IPS-18c (cell line): ENCODE results near the gene HSPB8.

ENCODE experiments used
- H3K4me3 ChIP-seq: 2 replicates; pipeline ENCODE4 v1.7.0; 2013; ENCODE audit warnings: low read depth, mild to moderate bottlenecking, low read length, moderate library complexity; ENCODE audit not compliant: insufficient read depth
- H3K9me3 ChIP-seq: one replicate; pipeline ENCODE4 v1.6.1; 2013; ENCODE audit warnings: mild to moderate bottlenecking, low read length, moderate library complexity; ENCODE audit not compliant: control insufficient read depth, insufficient read depth

HSPB8 gene

DNA sequence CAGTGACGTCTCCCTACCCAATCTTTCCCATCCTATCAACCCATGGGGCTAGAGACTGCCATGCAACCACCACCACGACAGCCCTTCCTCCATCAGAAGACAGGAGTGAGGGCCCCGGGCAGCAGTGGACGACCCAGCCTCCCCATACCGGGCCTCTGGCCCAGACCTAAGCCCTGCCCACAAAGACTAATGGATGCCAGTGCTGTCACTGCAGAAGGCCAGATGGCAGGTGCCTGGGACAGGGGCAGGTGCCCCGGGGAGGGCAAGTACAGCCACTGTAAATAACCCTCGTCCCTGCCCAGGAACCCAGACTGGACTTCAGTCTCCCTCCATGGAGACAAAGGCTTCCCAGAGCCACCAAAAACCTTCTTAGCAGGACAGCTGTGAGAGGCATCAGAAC lies 20.3 kb upstream of the HSPB8 start:
- H3K4me3 ChIP-seq = no peak overlapping the region
- H3K9me3 ChIP-seq = no peaks in the 10 kb centered on the region

DNA sequence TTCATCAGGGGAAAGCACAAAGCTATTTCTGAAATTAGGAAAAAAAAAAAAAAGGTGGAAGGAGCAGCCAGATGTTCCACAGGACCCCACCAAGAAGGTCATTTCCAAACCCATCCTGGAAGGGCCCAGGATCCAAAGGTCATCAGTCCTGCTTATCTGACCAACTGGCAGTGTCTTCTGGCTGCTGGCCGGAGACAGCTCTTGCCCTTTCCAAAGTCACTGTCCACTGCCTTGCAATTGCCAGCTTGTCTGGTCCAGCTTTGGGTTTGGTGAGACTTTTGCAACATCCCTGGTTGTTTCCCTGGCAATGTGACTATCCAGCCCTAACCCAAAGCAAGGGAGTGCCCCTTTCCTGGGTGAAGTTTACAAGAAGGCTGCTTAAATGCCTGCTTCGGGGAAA lies 18.9 kb upstream of the HSPB8 start:
- H3K9me3 ChIP-seq = no peaks in the 10 kb centered on the region
- no peak overlapping the region for H3K4me3 ChIP-seq

DNA sequence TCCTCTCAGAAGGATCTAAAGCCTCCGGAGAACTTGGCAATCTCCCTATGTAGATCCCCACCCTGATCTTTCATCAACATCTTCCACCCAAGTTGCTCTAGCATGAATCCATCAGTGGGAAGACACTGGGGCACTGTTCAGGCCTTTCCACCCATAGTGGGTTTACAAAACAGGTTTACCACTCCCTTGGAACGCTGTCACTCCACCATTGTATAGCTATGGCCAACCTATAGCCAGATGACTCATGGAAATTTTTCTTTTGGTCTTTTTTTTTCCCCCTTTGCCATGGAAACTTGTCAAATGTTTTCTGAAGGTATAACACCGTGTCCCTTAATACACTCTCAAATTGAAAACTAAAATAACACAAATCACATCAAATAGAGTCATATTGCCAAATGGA lies 10.8 kb upstream of the HSPB8 start:
- H3K4me3 ChIP-seq = no peak overlapping the region
- no peaks in the 10 kb centered on the region for H3K9me3 ChIP-seq

DNA sequence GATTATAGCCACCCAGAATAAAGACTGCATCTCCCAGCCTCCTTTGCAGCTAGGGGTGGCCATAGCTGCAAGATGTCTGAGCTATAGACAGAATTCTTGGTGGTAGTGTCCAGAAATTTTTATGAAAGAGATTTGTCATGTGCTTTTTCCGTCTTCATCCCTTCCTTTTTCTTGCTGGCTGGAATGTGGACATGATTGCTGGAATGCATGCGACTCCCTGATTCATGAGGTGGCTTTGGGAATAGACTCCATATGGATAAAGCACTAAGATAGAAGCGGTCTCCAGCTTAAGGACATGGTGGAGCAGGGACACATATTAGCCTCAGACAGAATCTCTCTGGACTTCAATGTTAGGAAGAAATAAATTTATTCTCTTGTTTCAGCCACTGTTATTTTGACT lies 10.0 kb upstream of the HSPB8 start:
- Histone ChIP-seq H3K9me3 (no peaks in the 10 kb centered on the region), H3K4me3 (no peak overlapping the region)

DNA sequence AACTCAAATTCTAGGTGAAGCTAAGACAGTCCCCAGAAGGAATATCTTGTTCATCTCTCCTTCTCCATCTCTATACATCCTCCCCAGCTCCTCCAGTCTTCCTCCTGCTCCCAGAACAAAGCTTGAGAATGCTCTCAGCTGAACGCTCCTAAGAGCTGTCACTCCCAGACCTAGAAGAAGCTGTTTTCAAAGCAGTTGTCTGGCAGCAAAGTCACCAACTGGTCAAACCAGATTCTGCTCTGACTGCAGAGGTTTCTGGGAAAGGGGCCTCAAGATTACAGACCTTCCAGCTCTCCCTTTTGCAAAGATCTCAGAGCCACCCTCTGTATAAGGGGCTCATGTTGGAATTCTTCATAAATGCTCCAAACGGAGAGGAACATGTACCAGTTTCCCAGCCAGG lies 9.6 kb upstream of the HSPB8 start:
- no peak overlapping the region for H3K4me3 ChIP-seq

DNA sequence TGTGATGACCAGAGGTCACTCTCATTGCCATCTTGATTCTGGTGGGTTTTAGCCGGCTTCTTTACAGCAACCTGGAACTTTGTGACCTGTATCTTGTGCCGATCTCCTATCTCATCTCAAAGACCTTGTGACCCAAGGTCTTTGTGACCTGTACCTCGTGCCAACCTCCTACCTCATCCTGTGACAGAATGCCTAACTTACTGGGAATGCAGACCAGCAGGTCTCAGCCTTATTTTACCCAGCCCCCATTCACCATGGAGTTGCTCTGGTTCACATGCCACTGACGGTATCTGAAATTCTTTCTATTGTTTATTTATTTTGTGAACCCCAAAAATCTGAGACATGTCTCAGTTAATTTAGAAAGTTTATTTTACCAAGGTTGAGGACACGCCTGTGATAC lies 7.4 kb upstream of the HSPB8 start:
- Histone ChIP-seq H3K4me3 (no peak overlapping the region), H3K9me3 (no peaks in the 10 kb centered on the region)

More for the DNA sequence above, 9.6 kb upstream of the HSPB8 start:
- H3K9me3 ChIP-seq = no peaks in the 10 kb centered on the region

DNA sequence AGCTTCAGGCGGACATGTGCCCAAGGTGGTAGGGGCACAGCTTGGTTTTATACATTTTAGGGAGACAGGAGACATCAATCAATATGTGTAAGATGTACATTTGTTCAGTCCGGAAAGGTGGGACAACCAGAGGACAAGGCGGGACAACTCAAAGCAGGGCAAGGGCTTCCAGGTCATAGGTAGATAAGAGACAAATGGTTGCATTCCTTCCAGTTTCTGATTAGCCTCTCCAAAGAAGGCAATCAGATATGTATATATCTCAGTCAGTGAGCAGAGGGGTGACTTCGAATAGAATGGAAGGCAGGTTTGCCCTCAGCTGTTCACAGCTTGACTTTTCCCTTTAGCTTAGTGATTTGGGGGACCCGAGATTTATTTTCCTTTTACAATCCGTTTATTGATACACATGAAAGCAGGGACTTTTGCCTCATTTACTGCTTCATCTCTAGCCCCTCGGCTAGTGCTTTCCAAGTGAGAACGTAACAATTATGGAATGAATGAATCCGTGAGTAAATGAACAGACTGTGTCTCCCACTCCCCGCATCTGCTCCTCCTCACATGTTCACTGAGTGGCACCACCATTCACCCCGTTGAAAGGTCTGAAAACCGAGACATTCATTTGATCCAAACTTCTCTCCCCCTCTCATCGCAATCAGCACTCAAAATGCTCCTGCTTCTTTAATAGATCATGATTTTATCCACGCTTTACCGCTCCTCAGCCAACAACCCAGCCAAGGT lies 6.9 kb upstream of the HSPB8 start:
- Histone ChIP-seq H3K4me3 (no peak overlapping the region), H3K9me3 (no peaks in the 10 kb centered on the region)

DNA sequence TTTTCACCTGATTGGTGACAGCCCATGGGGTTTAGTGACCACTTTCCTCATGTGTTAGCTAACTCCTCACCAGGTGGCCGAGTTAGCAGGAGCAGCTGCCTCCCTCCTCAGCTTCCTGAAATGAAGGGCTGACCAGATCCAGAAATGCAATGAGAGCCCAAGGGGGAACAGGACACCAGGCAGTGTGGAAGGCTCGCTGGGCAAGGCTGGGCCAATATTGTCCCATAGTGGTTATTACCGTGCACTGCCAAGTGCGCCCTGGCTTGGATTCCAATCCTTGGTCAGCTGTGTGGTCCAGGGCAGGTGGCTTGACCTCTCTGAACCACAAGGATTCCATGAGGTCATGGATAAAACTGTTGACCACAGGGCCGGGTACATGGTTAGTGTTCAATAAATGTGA lies 3.6 kb upstream of the HSPB8 start:
- Histone ChIP-seq H3K9me3 (no peaks in the 10 kb centered on the region), H3K4me3 (no peak overlapping the region)

DNA sequence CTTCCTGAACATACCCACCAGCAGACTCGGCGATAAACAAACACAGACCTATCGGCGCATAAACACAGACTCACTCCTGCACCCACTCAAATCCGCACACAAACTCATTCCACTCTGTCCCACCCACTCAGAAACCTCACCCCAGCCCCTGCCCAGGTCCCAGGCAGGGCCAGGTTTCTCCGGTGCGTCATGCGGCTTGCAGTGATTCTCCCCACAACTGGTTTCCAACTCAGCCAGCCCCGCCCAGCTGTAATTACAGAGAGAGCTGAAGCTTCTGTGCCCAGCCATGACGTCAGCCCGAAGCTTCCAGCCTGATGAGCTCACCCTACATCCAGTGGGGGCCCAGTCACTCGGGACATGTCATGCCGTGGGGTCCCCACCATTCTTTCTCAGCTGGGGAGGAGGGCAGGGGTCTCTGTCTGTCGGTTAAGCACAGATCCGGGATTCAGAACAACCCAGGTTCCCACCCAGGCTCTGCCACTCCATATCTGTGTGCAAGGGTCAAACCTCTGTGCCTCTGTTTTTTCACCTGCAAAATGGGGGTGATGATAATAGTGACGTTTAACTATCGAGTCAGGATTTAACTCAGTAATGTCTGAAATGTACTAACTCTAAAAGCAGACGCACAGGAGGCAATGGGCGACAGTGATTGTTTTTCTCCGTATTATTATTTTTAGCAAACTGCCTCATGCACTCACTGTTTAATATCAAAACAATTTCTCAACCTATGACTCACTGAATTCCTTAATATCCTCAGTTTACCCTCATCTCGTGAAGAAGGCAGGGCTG lies 2.3 kb upstream of the HSPB8 start:
- Histone ChIP-seq H3K4me3 (no peak overlapping the region), H3K9me3 (no peaks in the 10 kb centered on the region)

DNA sequence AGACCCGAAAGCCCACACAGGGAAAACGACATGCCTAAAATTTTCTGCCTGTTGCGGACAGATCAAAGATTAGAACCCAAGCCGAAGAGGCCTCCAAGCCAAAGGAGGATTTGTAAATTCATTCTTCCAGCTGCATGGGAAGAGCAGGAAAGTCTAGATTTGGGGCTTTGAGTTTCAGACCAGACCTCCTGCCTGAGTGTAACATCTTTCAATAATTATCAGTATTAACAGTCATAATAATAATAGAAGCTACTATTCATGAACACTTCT lies 1.7 kb upstream of the HSPB8 start:
- Histone ChIP-seq H3K9me3 (no peaks in the 10 kb centered on the region), H3K4me3 (no peak overlapping the region)

DNA sequence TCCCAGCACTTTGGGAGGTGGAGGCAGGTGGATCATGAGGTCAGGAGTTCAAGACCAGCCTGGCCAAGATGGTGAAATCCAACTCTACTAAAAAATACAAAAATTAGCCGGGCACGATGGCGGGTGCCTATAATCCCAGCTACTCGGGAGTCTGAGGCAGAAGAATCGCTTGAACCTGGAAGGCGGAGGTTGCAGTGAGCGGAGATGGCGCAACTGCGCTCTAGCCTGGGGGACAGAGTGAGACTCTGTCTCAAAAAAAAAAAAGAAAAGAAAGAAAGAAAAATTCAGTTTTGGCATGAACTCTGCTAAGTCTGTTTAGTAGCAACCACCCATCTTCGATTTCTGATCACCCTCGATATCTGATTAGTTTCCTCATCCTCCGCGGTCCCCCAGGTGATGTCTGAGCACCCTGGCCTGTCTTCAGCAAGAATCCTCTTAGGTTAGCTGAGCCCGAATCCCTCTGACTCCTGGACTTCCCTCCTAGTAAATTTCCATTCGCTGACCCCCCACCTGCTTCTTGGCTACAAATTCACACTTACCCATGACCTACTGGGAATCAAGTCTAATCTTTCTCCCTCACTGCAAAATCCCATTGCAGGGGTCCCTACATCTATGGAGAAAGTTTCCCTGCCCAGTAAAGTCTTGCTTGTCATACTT lies 879 bp upstream of the HSPB8 start:
- H3K9me3 ChIP-seq = no peaks in the 10 kb centered on the region
- H3K4me3 ChIP-seq = no peak overlapping the region; the same call in 1 of the 2 replicates

DNA sequence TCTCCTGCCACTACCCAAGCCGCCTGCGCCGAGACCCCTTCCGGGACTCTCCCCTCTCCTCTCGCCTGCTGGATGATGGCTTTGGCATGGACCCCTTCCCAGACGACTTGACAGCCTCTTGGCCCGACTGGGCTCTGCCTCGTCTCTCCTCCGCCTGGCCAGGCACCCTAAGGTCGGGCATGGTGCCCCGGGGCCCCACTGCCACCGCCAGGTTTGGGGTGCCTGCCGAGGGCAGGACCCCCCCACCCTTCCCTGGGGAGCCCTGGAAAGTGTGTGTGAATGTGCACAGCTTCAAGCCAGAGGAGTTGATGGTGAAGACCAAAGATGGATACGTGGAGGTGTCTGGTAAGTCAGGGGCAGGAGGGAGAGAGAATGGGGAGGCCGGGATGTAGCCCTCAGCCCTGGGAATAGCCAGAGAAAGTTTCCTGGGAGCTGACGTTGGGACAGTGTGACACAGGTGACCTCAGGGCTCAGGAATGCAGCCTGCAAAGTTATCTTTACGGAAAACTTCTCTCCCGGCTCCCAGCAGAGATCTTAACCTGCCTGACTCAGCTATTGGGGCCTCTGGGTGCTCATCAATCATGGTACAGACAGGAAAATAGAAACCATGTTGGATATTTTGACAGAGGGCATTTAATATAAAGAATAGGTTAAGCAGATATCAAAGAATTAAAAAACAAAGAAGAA lies 747 bp downstream of the HSPB8 start:
- H3K4me3 ChIP-seq = peak overlapping the region; percentile 32
- H3K9me3 ChIP-seq = no peaks in the 10 kb centered on the region

DNA sequence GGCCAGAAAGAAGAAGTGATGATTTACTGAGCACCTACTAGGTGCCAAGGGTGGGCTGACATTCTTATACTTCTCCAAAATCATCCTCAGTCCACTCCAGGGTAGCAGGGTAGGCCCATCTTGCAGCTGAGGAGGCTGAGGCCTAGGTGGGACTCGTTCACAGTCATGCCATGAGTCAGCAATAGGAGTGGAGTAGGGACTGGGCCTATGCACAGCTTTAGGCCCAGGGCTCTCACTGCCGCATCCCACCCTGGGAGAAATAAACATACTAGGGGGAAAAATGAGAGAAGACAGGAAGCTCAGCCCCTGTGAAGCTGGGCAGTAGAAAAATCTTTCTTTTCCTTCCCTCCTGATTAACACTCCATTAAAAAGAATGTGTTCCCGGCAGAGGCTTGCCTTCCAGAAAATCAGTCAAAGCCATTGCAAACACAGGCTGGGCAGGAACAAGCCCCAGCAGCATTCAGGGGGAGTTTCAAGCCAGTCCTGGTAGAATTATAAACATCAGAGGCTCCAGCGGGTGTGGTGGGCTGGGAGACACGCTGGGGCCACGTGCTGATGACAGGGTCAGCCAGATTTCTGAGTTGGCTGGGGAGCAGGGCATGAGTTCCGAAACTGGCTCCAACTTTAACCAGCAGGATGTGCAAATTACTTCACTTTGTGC lies 1.8 kb downstream of the HSPB8 start:
- Histone ChIP-seq H3K9me3 (no peaks in the 10 kb centered on the region), H3K4me3 (no peak overlapping the region; the same call in 1 of the 2 replicates)

DNA sequence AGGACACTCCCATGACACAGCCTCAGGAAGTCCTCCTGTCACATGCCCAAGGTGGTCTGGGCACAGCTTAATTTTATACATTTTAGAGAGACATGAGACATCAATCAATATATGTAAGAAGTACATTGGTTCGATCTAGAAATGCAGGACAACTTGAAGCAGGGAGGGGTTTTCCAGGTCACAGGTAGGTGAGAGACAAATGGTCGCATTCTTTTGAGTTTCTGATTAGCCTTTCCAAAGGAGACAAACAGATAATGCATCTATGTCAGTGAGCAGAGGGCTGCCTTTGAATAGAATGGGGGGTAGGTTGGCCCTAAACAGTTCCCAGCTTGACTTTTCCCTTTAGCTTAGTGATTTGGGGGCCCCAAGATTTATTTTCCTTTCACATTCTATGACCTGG lies 2.5 kb downstream of the HSPB8 start:
- no peaks in the 10 kb centered on the region for H3K9me3 ChIP-seq
- no peak overlapping the region for H3K4me3 ChIP-seq

DNA sequence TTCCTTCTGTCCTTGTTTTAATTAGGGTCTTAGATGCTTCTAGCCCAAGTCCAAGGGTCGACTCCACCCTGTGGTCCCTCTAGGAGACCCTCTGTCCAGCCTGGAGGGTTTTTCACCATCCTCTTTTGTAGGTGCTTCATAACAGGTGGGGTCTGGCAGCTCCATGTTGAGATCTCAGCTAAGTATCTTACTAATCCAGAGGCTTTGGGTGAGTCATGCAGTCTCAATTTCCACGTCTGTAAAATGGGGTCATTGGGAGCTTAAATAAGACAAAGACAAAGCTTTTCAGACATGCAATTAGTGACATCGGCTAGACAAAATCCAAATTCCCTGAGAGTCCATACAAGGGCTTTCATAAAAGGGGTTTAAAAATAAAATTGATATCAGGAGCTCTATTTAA lies 3.2 kb downstream of the HSPB8 start:
- no peak overlapping the region for H3K4me3 ChIP-seq

DNA sequence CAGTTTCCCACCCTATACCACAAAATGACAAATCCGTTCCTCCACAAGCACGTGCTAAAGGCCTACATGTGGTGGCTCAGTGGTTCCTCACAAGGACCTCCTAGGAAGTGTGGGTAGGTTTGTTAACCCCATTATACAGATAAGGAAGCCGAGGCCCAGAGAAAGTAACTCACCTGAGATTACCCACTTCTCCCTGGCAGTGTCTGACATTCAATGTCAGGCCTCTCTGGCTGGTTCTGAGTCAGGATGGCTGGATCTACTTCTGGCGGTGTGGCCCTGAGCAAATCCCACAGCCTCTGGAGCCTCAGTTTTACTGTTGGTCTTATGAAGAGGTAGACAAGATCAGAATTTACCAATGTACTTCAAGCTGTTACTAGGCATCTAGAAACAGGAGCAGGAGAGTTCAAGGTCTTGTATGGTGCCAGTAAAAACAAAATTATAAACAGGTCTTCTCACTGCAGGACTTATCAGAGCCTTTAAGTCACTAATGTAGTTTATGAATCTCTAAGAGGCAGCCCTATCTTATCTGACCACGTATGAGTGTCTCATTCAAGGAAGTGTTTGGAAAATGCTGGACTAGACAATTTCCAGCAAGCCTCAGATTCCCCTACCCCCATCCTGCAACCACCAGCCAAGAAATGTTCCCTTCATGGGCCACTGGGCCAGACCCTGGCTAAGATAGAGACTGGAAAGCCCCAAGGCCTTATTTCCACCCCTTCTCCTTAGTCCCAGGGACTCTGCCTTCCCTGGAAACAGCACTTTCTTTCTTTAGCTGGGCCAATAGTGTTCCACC lies 4.2 kb downstream of the HSPB8 start:
- no peaks in the 10 kb centered on the region for H3K9me3 ChIP-seq
- H3K4me3 ChIP-seq = no peak overlapping the region

More for the DNA sequence above, 3.2 kb downstream of the HSPB8 start:
- no peaks in the 10 kb centered on the region for H3K9me3 ChIP-seq
